Stomach (tissue), 4 donors: ENCODE results near the gene KCNQ5.

ENCODE experiments used
- EP300 ChIP-seq: sonication (generic); formaldehyde crosslinking; IDR thresholded peaks from one replicate; pipeline ENCODE4 v1.6.1; 2017; ENCODE audit warnings: antibody characterized with exemption
- POLR2A ChIP-seq, 4 donors: fragments of 450-650 bp; IDR thresholded peaks; one replicate each; pipeline ENCODE4 v1.6.1; 2016; ENCODE audit warnings: antibody characterized with exemption in 4 of 4, control low read depth in 2 of 4, mild to moderate bottlenecking in 1 of 4, moderate library complexity in 1 of 4
- POLR2AphosphoS5 ChIP-seq, 3 donors: sonication (generic); formaldehyde crosslinking; IDR thresholded peaks; one replicate each; pipeline ENCODE4 v1.6.1; 2016; ENCODE audit warnings: antibody characterized with exemption in 3 of 3
- TF ChIP-seq, protein P1 (sequence below), 7 experiments: fragments of 450-650 bp in 4 of 7; fragments of 200-600 bp in 3 of 7; sonication (generic) in 3 of 7; IDR thresholded peaks; one replicate each; pipeline ENCODE4 v1.5.1; 2016 to 2019; ENCODE audit warnings: antibody characterized with exemption in 7 of 7, control low read depth in 2 of 7, mild to moderate bottlenecking in 1 of 7

DNA sequence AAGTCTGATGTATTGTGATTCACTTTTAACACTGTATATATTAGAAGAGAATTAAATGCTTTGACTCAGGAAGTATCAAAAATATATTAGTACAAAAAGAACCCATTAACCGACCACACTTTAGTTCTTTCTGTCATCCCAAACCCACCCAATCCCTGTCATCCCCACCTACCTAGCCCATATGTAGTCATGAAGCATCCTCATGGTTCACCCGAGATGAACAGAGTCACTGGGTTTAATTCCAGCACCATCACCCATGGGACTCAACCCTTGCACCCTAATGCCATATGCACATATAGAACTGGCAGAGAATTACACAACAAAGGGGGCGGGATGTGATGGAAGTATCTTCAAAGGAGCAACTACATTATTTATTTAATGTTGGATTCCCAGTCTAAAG, 462.0 kb downstream of the KCNQ5 start:
- TF ChIP-seq EP300 (no peak), POLR2A (IDR thresholded peaks at IDR 0.05) (no peak), POLR2AphosphoS5 (IDR thresholded peaks at IDR 0.05) (no peak)
- TF ChIP-seq, protein P1, sequence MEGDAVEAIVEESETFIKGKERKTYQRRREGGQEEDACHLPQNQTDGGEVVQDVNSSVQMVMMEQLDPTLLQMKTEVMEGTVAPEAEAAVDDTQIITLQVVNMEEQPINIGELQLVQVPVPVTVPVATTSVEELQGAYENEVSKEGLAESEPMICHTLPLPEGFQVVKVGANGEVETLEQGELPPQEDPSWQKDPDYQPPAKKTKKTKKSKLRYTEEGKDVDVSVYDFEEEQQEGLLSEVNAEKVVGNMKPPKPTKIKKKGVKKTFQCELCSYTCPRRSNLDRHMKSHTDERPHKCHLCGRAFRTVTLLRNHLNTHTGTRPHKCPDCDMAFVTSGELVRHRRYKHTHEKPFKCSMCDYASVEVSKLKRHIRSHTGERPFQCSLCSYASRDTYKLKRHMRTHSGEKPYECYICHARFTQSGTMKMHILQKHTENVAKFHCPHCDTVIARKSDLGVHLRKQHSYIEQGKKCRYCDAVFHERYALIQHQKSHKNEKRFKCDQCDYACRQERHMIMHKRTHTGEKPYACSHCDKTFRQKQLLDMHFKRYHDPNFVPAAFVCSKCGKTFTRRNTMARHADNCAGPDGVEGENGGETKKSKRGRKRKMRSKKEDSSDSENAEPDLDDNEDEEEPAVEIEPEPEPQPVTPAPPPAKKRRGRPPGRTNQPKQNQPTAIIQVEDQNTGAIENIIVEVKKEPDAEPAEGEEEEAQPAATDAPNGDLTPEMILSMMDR (IDR thresholded peaks at IDR 0.05) = no peak
